K562 (cell line): ENCODE data around the gene OR10H3. TPM values are rescaled to one million over a fixed set of nuclear protein-coding genes. Genes with fewer than 3 reads are reported as not detected.

Experiments used
- ATAC-seq: fragments of 200-7000 bp; cut with Tn5 transposase; 3 replicates; pipeline ENCODE4 v1.9.1; 2020; ENCODE audit warnings: moderate library complexity
- BruUV-seq: library from RNA; stranded (reverse); fragments of 400-500 nt; replicated peaks from 2 replicates; lab custom pipeline; 2021; lab: Mats Ljungman, UMichigan
- CTCF ChIA-PET: fragments of 300-600 bp; formaldehyde crosslinking; extraction: SDS; loops from one replicate; lab custom pipeline; 2021; ENCODE audit warnings: low intra/inter-chr PET ratio; lab: Yijun Ruan, JAX
- POLR2A ChIA-PET: fragments of 300-600, 350-650 bp; sonication (Branson Sonifier 250); formaldehyde crosslinking; extraction: SDS; loops from one replicate; lab custom pipeline; 2021; ENCODE audit warnings: antibody characterized with exemption, inconsistent platforms; lab: Yijun Ruan, JAX
- DNase-seq, 4 experiments: peaks; one replicate each; pipeline versions ENCODE4 v3.0.0 to v3.0.0-alpha.2; 2011 to 2018; ENCODE audit warnings: low spot score in 3 of 4, mixed read lengths in 3 of 4; ENCODE audit errors: extremely low read depth in 1 of 4
- FAIRE-seq: peaks from 2 replicates; lab custom pipeline; 2011; peaks lifted over from hg19 to GRCh38; lab: Jason Lieb, UNC
- H2AFZ ChIP-seq: 2 replicates; pipeline ENCODE4 v1.6.0; 2011; ENCODE audit warnings: low read depth, low read length, control low read depth, inconsistent platforms
- H3K27ac ChIP-seq: fragments of 200-600 bp; 3 replicates; pipeline ENCODE4 v1.8.0; 2011; ENCODE audit warnings: low read depth, mild to moderate bottlenecking, control low read depth, inconsistent platforms, low read length, moderate library complexity, mixed read lengths; ENCODE audit errors: extremely low read depth
- H3K27me3 ChIP-seq, 2 experiments: fragments of 300-600 bp in 1 of 2; 2 replicates in 1 of 2; 3 replicates in 1 of 2; pipeline versions ENCODE4 v1.6.0 to v1.8.0; 2011; ENCODE audit warnings: inconsistent platforms in 2 of 2, low read length in 2 of 2, mild to moderate bottlenecking in 1 of 2, mixed read lengths in 1 of 2, moderate library complexity in 1 of 2; ENCODE audit not compliant: control insufficient read depth in 2 of 2, insufficient read depth in 2 of 2
- H3K36me3 ChIP-seq: fragments of 300-600 bp; 3 replicates; pipeline ENCODE4 v1.8.0; 2011; ENCODE audit warnings: mild to moderate bottlenecking, low read length, inconsistent platforms; ENCODE audit not compliant: control insufficient read depth, insufficient read depth
- H3K4me1 ChIP-seq, 2 experiments: fragments of 200-600 bp in 1 of 2; replicated peaks in 1 of 2; 2 replicates in 1 of 2; 3 replicates in 1 of 2; pipeline versions ENCODE4 v1.5.1 to v1.8.0; 2011; ENCODE audit warnings: inconsistent platforms in 2 of 2, low read length in 2 of 2, mild to moderate bottlenecking in 1 of 2, mixed read lengths in 1 of 2, moderate library complexity in 1 of 2; ENCODE audit not compliant: control insufficient read depth in 2 of 2, insufficient read depth in 2 of 2
- H3K4me2 ChIP-seq: 2 replicates; pipeline ENCODE4 v1.6.1; 2011; ENCODE audit warnings: low read length, control low read depth, inconsistent platforms, mixed read lengths; ENCODE audit not compliant: insufficient read depth
- H3K4me3 ChIP-seq: fragments of 200-600 bp; sonication (generic), shearing (Covaris generic); 2 replicates; pipeline ENCODE4 v1.5.1; 2016; ENCODE audit warnings: control low read depth, inconsistent platforms
- H3K79me2 ChIP-seq: fragments of 200-600 bp; 3 replicates; pipeline ENCODE4 v1.8.0; 2011; ENCODE audit warnings: low read length, inconsistent platforms; ENCODE audit not compliant: control insufficient read depth, insufficient read depth
- H3K9ac ChIP-seq, 2 experiments: 2 replicates each; pipeline versions ENCODE4 v1.6.0 to v1.6.1; 2011; ENCODE audit warnings: low read depth in 2 of 2, low read length in 2 of 2, control low read depth in 1 of 2, inconsistent platforms in 1 of 2, mild to moderate bottlenecking in 1 of 2, mixed read lengths in 1 of 2; ENCODE audit not compliant: insufficient read depth in 1 of 2
- H3K9me1 ChIP-seq: one replicate; pipeline ENCODE4 v1.6.0; 2011; ENCODE audit warnings: inconsistent platforms, mild to moderate bottlenecking, low read length, moderate library complexity; ENCODE audit not compliant: control insufficient read depth, insufficient read depth
- H3K9me3 ChIP-seq: replicated peaks from 2 replicates; pipeline ENCODE4 v1.5.1; 2011; ENCODE audit warnings: low read depth, low read length, inconsistent platforms; ENCODE audit not compliant: control insufficient read depth, insufficient read depth
- H4K20me1 ChIP-seq: replicated peaks from 2 replicates; pipeline ENCODE4 v1.6.1; 2011; ENCODE audit warnings: low read length, inconsistent platforms, mixed read lengths; ENCODE audit not compliant: control insufficient read depth, insufficient read depth
- CTCF ChIP-seq, 3 experiments: IDR thresholded peaks in 2 of 3; conservative IDR thresholded peaks in 1 of 3; 2 replicates each; pipeline ENCODE4 v1.5.1; 2011 to 2012; ENCODE audit warnings: low read length in 3 of 3, mild to moderate bottlenecking in 3 of 3, control low read depth in 2 of 3, improper control_type of control experiment in 1 of 3, inconsistent platforms in 1 of 3, low read depth in 1 of 3, mixed read lengths in 1 of 3, moderate library complexity in 1 of 3; ENCODE audit not compliant: insufficient read depth in 2 of 3
- KDM5B ChIP-seq: fragments of 200-600 bp; sonication (generic); IDR thresholded peaks from 2 replicates; pipeline ENCODE4 v1.6.1; 2012; ENCODE audit warnings: low read depth, mild to moderate bottlenecking, moderate library complexity, low read length, control low read depth, inconsistent platforms; ENCODE audit not compliant: insufficient replicate concordance
- NFIC ChIP-seq: fragments of 450-650 bp; IDR thresholded peaks from 2 replicates; pipeline ENCODE4 v1.6.1; 2017; ENCODE audit warnings: mild to moderate bottlenecking, inconsistent platforms
- RAD21 ChIP-seq, 2 experiments: fragments of 250-450 bp in 1 of 2; fragments of 450-650 bp in 1 of 2; sonication (Bioruptor Pico) in 1 of 2; formaldehyde crosslinking in 1 of 2; IDR thresholded peaks in 1 of 2; conservative IDR thresholded peaks in 1 of 2; 2 replicates each; pipeline versions ENCODE4 v1.4.0 to v1.8.0; 2020 to 2022; ENCODE audit warnings: mild to moderate bottlenecking in 2 of 2, moderate library complexity in 1 of 2
- RBM22 ChIP-seq: fragments of 200-400 bp; formaldehyde crosslinking; IDR thresholded peaks from 2 replicates; pipeline ENCODE4 v1.6.1; 2018; ENCODE audit warnings: low read length, low read depth; ENCODE audit not compliant: poor library complexity, severe bottlenecking
- SMC3 ChIP-seq: conservative IDR thresholded peaks from 2 replicates; pipeline ENCODE4 v1.6.1; 2011; ENCODE audit warnings: low read depth, low read length, improper control_type of control experiment; ENCODE audit not compliant: insufficient read depth
- VEZF1 ChIP-seq: fragments of 200-800 bp; sonication (Bioruptor generic); IDR thresholded peaks from 2 replicates; pipeline ENCODE4 v1.6.1; 2017; ENCODE audit warnings: missing genetic modification characterization, missing compliant biosample characterization
- ZNF24 ChIP-seq: fragments of 450-650 bp; IDR thresholded peaks from 2 replicates; pipeline ENCODE4 v1.6.1; 2016
- ZNF586 ChIP-seq: fragments of 450-650 bp; formaldehyde crosslinking; conservative IDR thresholded peaks from 2 replicates; pipeline ENCODE4 v1.4.0; 2020; ENCODE audit warnings: mild to moderate bottlenecking, moderate library complexity
- WGBS: fragments of 100-300 bp; shearing (Covaris generic); methylation state at CpG from one replicate; pipeline ENCODE4 v1.1.6; 2016; ENCODE audit warnings: low coverage, mixed read lengths; ENCODE audit not compliant: insufficient coverage; ENCODE audit errors: missing lambda C conversion rate; 5-methylcytosine and 5-hydroxymethylcytosine counted together
- in situ Hi-C: fragments of 300-500 bp; cut with MboI; formaldehyde crosslinking; loops from 4 replicates; pipeline ENCODE4 v1.15.0; 2018; ENCODE audit warnings: inconsistent platforms, mixed read lengths
- intact Hi-C: fragments of 100-400 bp; cut with micrococcal nuclease; formaldehyde crosslinking; loops from 2 replicates; pipeline ENCODE4 v1.14.2; 2022
- polyA plus RNA-seq, 8 experiments: library from polyadenylated mRNA; depleted of rRNA in 4 of 8; stranded (reverse) in 5 of 8; unstranded in 3 of 8; fragments of >200 nt; fragmentation: Nextera tagmentation in 2 of 8; fragmentation: Illumina TruSeq in 1 of 8; extraction: Ambion mirVana in 2 of 8; extraction: Trizol in 1 of 8; gene quantifications; 2 replicates each; pipeline versions ENCODE4 v1.2.1 to v1.2.3, GENCODE V29; 2011 to 2014; ENCODE audit warnings: inconsistent platforms in 1 of 8, missing spikeins in 1 of 8
- total RNA-seq, 7 experiments: library from RNA; depleted of rRNA in 6 of 7; stranded (reverse); fragments of >200 nt in 6 of 7; fragmentation: Illumina TruSeq in 2 of 7; extraction: Trizol in 2 of 7; gene quantifications; 2 replicates each; pipeline versions ENCODE4 v1.2.1 to v1.2.3, GENCODE V29; 2011 to 2021; ENCODE audit warnings: low replicate concordance in 1 of 7

OR10H3 gene
- total and polyA plus RNA-seq, 9 of the 15 experiments (the other 6 are each of a cell fraction or from before 2014, with no cell fraction given) = not detected

DNA sequence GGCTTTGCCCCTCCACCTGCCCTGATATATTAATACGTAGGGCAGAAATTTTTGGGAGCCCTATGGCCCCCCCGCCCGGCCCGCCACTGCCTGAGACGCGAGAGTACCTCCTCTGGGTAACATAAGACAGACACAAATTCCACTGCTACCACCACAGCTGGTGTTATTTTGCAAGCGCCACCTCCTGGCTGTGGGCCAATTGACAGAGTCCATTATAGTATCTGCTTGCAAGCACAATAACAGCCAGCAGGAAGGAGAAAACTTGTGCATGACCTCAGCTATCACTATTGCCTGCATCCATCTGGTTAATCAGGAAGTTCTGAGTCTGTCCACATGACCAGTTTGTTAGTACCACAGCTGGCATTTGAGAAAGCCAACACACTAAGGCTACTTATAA is 35.3 kb upstream of the OR10H3 start:
- no peak overlapping the region for H3K4me3 ChIP-seq
- in situ Hi-C loops = no loop called here
- CTCF ChIA-PET = no interaction called here

More for the DNA sequence above, 35.3 kb upstream of the OR10H3 start:
- ATAC-seq = peak; percentile 79
- intact Hi-C loops = no loop called here
- Histone ChIP-seq H4K20me1 (no peaks in the 10 kb centered on the region), H3K27me3 (no peaks in the 10 kb centered on the region), H3K36me3 (no peaks in the 10 kb centered on the region), H3K9me1 (no peaks in the 10 kb centered on the region), H3K79me2 (no peaks in the 10 kb centered on the region), H3K9me3 (no peaks in the 10 kb centered on the region), H3K9ac (no peak overlapping the region), H3K4me2 (no peak overlapping the region), H2AFZ (no peak overlapping the region), H3K27ac (no peak overlapping the region), H3K4me1 (no peaks in the 10 kb centered on the region; a peak in 1 of 5 replicates)
- POLR2A ChIA-PET = interaction anchor here (0.6 to 0.7 kb wide), 2 partner anchors 29 to 57 kb away, joined by 3 read pairs; no protein-coding TSS in a partner anchor
- WGBS = 9% methylated on average over 6 of the region's 7 CpGs
- TF ChIP-seq RBM22 = no peak
- TF ChIP-seq CTCF (IDR thresholded peaks at IDR 0.05 in 2 of 3, conservative IDR thresholded peaks at IDR 0.05 in 1 of 3; ENCODE audit: insufficient read depth in 2 of 3, low read depth in 1 of 3, low read length in 3 of 3) = peak; percentile 10 to 45 (median 45); a peak in 4 of 6 replicates
- 0 out of 2 replicates have a peak, but pooled peaks have one; percentile 32 for TF ChIP-seq ZNF24
- no peak for TF ChIP-seq ZNF586
- TF ChIP-seq NFIC = peak; percentile 88
- 0 out of 2 replicates have a peak, but pooled peaks have one; percentile 14 for TF ChIP-seq SMC3
- TF ChIP-seq RAD21 (CRISPR knock-in tag; conservative IDR thresholded peaks at IDR 0.05 in 1 of 2, IDR thresholded peaks at IDR 0.05 in 1 of 2) = peak in 1 of 2 experiments; percentile 28; a peak in 1 of 4 replicates
- no peak for TF ChIP-seq KDM5B
- peak; percentile 61; the same call in 1 of the 2 replicates for TF ChIP-seq VEZF1 (CRISPR knock-in tag)
- peak in 3 of 4 experiments; percentile 19 to 63 (median 28) for DNase-seq
- FAIRE-seq = peak; percentile 63
- BruUV-seq = no TSS peak
